Measurements from ENCODE around the gene MPZL3. TPM values are rescaled to one million over a fixed set of nuclear protein-coding genes. Genes with fewer than 3 reads are reported as not detected.
A peak's percentile ranks its signal among the peaks of the same experiment; 100 is the strongest.
"Not testable (repeated sequence)": the region's sequence is repeated elsewhere in the genome, so short reads cannot be mapped to it uniquely, and the experiment has no call there.

Gene MPZL3
- total and polyA plus RNA-seq, 8 donors, result 0.45 to 20.0 (median 5.0) TPM

DNA sequence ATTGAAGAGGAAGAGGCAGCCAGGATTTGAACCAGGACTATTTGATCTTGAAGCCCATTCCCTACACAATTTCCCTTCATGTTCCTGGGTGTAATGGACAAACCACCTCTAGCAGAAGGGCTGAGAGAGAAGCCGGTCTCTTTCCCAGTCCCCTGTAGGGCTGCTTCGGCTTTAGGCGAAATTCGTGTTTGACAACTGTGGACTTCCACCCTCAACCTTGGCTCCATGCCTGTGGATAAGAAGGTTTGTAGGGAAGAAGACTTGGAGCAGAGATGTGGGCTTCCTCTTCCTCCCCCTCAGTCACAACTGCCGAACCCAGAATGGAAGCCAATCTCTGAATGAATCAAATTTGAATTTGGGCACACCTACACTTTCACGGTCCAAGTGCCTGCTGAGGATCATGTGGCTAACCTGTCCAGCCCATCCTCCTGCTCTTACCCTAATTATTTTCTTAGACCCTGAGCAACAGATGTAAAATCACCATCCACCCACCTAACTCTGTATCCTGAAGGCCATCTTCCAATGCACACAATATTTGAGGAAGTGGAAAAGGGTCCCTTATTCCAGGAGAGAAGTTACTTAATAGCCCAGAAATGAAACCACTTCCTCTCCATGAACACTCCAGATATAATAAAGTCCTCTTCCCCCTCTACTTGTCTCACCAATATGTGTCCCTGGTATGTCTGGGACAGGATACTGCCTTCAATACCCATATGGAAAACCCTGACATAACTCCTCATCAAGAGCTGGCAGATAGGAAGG, 65.6 kb downstream of the MPZL3 start:
- intact Hi-C loops (cut with DNase I; ENCODE audit: low total_unique reads), result no loop called here
- TF ChIP-seq, protein P1, sequence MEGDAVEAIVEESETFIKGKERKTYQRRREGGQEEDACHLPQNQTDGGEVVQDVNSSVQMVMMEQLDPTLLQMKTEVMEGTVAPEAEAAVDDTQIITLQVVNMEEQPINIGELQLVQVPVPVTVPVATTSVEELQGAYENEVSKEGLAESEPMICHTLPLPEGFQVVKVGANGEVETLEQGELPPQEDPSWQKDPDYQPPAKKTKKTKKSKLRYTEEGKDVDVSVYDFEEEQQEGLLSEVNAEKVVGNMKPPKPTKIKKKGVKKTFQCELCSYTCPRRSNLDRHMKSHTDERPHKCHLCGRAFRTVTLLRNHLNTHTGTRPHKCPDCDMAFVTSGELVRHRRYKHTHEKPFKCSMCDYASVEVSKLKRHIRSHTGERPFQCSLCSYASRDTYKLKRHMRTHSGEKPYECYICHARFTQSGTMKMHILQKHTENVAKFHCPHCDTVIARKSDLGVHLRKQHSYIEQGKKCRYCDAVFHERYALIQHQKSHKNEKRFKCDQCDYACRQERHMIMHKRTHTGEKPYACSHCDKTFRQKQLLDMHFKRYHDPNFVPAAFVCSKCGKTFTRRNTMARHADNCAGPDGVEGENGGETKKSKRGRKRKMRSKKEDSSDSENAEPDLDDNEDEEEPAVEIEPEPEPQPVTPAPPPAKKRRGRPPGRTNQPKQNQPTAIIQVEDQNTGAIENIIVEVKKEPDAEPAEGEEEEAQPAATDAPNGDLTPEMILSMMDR (IDR thresholded peaks at IDR 0.05), result no peak
- TF ChIP-seq POLR2A (IDR thresholded peaks at IDR 0.05), result no peak
- no peak for TF ChIP-seq EP300 (IDR thresholded peaks at IDR 0.05)
- no peak for TF ChIP-seq POLR2AphosphoS5 (IDR thresholded peaks at IDR 0.05)
- H3K4me3 ChIP-seq, result no peak overlapping the region
- H3K9me3 ChIP-seq, result peaks cover 0 to 4% (median 0%) of the 10 kb centered on the region in 4 donors
- H3K27me3 ChIP-seq, result peaks cover 0 to 7% (median 0%) of the 10 kb centered on the region in 3 donors
- H3K4me1 ChIP-seq, result no peaks in the 10 kb centered on the region
- WGBS, 5 donors, result 19 to 54% (median 45%) methylated on average over 6 of the region's 6 CpGs
- no peak for DNase-seq
- no peak overlapping the region for H3K27ac ChIP-seq
- H3K36me3 ChIP-seq, result no peaks in the 10 kb centered on the region

DNA sequence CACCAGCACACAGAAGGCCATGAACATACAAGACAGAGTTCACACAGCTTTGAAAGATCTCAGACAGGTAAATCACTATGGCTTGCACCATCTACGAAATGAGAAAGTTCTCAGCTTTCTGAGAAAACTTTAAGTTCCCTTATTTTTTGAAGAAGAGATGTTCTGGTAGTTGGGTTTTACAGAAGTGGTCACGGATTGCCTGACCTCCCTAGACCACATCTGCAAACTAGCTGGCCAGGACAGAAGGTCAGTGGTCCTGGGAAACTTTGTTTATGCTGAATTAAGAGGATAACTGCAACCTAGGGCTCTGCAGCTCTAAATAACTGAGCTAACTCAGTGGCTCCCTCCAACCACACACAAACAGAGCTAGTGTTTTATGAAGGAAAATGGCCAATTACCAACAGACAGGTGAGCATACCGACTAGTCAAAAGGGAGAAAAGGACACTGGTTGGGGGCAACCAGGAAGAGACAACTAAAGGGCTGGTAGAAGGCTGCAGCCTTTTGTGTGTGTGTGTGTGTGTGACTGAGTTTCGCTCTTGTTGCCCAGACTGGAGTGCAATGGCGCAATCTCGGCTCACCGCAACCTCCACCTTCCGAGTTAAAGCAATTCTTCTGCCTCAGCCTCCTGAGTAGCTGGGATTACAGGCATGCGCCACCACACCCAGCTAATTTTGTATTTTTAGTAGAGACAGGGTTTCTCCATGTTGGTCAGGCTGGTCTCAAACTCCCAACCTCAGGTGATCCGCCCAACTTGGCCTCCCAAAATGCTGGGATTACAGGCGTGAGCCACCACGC, 67.2 kb downstream of the MPZL3 start:
- H3K4me1 ChIP-seq, result peaks cover 0 to 8% (median 3%) of the 10 kb centered on the region in 4 donors
- WGBS, 5 donors, result 85 to 98% (median 92%) methylated on average over 12 of the region's 12 CpGs

DNA sequence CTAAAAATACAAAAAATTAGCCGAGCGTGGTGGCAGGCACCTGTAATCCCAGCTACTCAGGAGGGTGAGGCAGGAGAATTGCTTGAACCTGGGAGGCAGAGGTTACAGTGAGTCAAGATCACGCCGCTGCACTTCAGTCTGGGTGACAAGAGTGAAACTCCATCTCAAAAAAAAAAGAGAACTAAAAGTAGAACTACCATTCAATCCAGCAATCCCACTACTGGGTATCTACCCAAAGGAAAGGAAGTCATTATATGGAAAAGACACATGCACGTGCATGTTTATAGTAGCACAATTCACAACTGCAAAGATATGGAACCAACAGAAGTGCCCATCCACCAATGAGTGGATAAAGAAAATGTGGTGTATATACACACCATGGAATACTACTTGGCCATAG, 68.5 kb downstream of the MPZL3 start:
- H3K27ac ChIP-seq; H3K4me1 ChIP-seq; DNase-seq; H3K4me3 ChIP-seq; intact Hi-C loops (cut with DNase I; ENCODE audit: low total_unique reads); H3K36me3 ChIP-seq; H3K9me3 ChIP-seq: not testable (repeated sequence)
- H3K27me3 ChIP-seq, result peaks cover 0 to 17% (median 0%) of the 10 kb centered on the region in 3 donors
- WGBS, 5 donors, result 74 to 95% (median 92%) methylated on average over 5 of the region's 5 CpGs

More for the DNA sequence above, 67.2 kb downstream of the MPZL3 start:
- peak overlapping the region in 2 of 5 donors; percentile 19 to 33 for H3K27ac ChIP-seq
- TF ChIP-seq POLR2AphosphoS5 (IDR thresholded peaks at IDR 0.05) (no peak), EP300 (IDR thresholded peaks at IDR 0.05) (no peak), POLR2A (IDR thresholded peaks at IDR 0.05) (no peak)
- TF ChIP-seq, protein P1 (IDR thresholded peaks at IDR 0.05), result no peak
- H3K4me3 ChIP-seq, result no peak overlapping the region
- intact Hi-C loops (cut with DNase I; ENCODE audit: low total_unique reads), result no loop called here
- no peaks in the 10 kb centered on the region for H3K36me3 ChIP-seq
- no peak for DNase-seq
- H3K9me3 ChIP-seq, result no peaks in the 10 kb centered on the region
- H3K27me3 ChIP-seq, result peaks cover 0 to 17% (median 0%) of the 10 kb centered on the region in 3 donors

DNA sequence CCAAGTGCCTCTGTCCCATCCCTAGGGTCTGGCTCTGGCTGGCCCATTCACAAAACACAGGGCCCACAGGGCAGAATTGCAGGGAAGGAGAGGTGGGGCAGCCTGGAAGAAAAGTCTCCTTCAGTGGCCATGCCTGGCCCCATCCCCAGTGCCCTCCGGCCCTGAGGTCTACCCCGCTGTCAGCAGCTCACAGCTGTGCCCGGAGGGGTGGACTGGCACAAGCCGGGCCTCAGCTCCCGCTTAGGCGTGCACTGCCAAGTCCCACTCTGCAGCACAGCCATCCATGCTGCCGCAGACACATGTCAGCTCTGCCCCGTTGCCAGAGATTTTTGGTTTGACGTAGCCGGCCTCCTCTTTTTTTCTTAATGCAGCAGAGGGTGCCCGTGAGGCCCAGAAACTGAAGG, 71.9 kb downstream of the MPZL3 start:
- Histone ChIP-seq H3K4me1 (peaks cover 0 to 17% (median 7%) of the 10 kb centered on the region in 4 donors), H3K27ac (no peak overlapping the region), H3K27me3 (peaks cover 0 to 29% (median 0%) of the 10 kb centered on the region in 3 donors), H3K4me3 (no peak overlapping the region), H3K9me3 (no peaks in the 10 kb centered on the region), H3K36me3 (no peaks in the 10 kb centered on the region)
- WGBS, 5 donors, result 32 to 52% (median 40%) methylated on average over 7 to 11 of the region's 11 CpGs
- peak in 1 of 2 donors; percentile 89 for DNase-seq
- TF ChIP-seq POLR2AphosphoS5 (IDR thresholded peaks at IDR 0.05) (no peak), EP300 (IDR thresholded peaks at IDR 0.05) (no peak), POLR2A (IDR thresholded peaks at IDR 0.05) (no peak)
- TF ChIP-seq, protein P1 (IDR thresholded peaks at IDR 0.05), result no peak
- intact Hi-C loops (cut with DNase I; ENCODE audit: low total_unique reads), result no loop called here

Measured in stomach (tissue), 9 donors.